DOHH2 (cell line): Measurements from ENCODE around the gene KRT6C.

Experiments used
- CTCF ChIP-seq: fragments of 200-600 bp; sonication (generic); IDR thresholded peaks from one replicate; pipeline ENCODE4 v1.5.1; 2014; ENCODE audit warnings: antibody characterized with exemption, mild to moderate bottlenecking, low read depth, low read length; ENCODE audit not compliant: poor library complexity, severe bottlenecking
- EZH2phosphoT487 ChIP-seq: fragments of 200-600 bp; sonication (generic); IDR thresholded peaks from 2 replicates; pipeline ENCODE4 v1.6.1; 2017; ENCODE audit warnings: borderline replicate concordance, mild to moderate bottlenecking, antibody characterized with exemption, low read length, moderate library complexity, mixed read lengths

DNA sequence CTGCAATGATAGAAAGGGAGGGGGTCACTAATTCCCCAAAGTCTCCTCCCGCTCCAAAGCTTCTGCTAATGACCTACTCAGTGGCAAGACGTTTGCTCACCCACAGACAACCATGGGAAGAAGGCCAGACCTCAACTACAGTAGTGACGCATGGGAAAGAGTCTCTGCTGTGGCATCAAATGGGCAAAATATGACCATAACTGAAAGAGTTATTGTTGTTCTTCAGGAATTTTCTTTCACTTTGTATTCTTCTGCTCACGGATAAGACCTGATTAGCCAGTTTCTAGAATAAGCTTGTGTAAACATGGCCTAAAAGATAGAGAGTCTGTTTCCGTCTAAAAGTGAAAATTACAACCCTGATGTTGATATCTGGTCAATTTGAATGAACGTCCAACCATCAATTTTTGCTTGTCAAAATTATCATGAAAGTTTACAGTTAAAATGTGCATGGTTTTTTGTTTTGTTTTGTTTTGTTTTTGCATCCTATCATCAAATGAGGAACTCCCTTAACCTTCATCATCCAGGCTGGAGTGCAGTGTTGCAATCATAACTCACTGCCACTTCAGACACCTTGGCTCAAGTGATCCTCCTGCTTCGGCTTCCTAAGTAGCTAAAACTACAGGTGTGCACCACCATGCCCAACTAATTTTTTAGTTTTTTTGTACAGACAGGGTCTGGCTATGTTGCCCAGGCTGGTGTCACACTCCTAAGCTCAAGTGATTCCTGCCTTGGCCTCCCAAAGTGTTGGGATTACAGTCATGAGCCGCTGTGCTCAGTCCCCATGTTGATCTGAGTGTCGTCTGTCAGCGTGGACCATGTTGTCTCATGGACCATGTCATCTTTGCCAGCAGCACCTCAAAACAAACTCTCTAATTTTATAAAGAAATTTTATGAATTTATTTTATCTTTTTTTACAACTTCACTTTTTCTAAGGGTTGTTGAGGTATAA is 28.7 kb downstream of the KRT6C start:
- TF ChIP-seq CTCF = no peak
- TF ChIP-seq EZH2phosphoT487 = no peak
